ENCODE results near the gene GPX7.

GPX7 gene

GRCh38 chr1:52588535-52588934 lies 13.6 kb upstream of the GPX7 start:
- DNase-seq: no peak

GRCh38 chr1:52590266-52590665 lies 11.9 kb upstream of the GPX7 start:
- DNase-seq: no peak

GRCh38 chr1:52592637-52593323 lies 9.4 kb upstream of the GPX7 start:
- no peak for DNase-seq

GRCh38 chr1:52593495-52593894 lies 8.7 kb upstream of the GPX7 start:
- DNase-seq: no peak

- no peak for DNase-seq
Observed at GRCh38 chr1:52595061-52595460, 7.1 kb upstream of the GPX7 start.

GRCh38 chr1:52597912-52598311 lies 4.3 kb upstream of the GPX7 start:
- no peak for DNase-seq

GRCh38 chr1:52598729-52599128 lies 3.4 kb upstream of the GPX7 start:
- no peak for DNase-seq

- no peak for DNase-seq
Observed at GRCh38 chr1:52599236-52599635, 2.9 kb upstream of the GPX7 start.

- no peak for DNase-seq
Observed at GRCh38 chr1:52600533-52601179, 1.5 kb upstream of the GPX7 start.

- no peak for DNase-seq
Observed at GRCh38 chr1:52601519-52601918, 652 bp upstream of the GPX7 start.

- DNase-seq: no peak
Observed at GRCh38 chr1:52602856-52603600, 857 bp downstream of the GPX7 start.

GRCh38 chr1:52603630-52604029 lies 1.5 kb downstream of the GPX7 start:
- no peak for DNase-seq

- no peak for DNase-seq
Observed at GRCh38 chr1:52604063-52604770, 2.0 kb downstream of the GPX7 start.

GRCh38 chr1:52613636-52614373 lies 11.6 kb downstream of the GPX7 start:
- DNase-seq: no peak

- no peak for DNase-seq
Observed at GRCh38 chr1:52614671-52615070, 12.5 kb downstream of the GPX7 start.

GRCh38 chr1:52615489-52616042 lies 13.4 kb downstream of the GPX7 start:
- no peak for DNase-seq

GRCh38 chr1:52621950-52622349 lies 19.8 kb downstream of the GPX7 start:
- DNase-seq: no peak

- DNase-seq: no peak
Observed at GRCh38 chr1:52623812-52624211, 21.6 kb downstream of the GPX7 start.

GRCh38 chr1:52627028-52627427 lies 24.9 kb downstream of the GPX7 start:
- DNase-seq: no peak

- no peak for DNase-seq
Observed at GRCh38 chr1:52628614-52629324, 26.6 kb downstream of the GPX7 start.

- DNase-seq: no peak
Observed at GRCh38 chr1:52629325-52629643, 27.1 kb downstream of the GPX7 start.

- DNase-seq: no peak
Observed at GRCh38 chr1:52629667-52630066, 27.5 kb downstream of the GPX7 start.

Measured in SHP77 treated with DMSO at 0.1 percent for 48 hours (cell line).